Esophagus mucosa (tissue), 1 donor: ENCODE measurements around the gene EWSR1. TPM values are rescaled to one million over a fixed set of nuclear protein-coding genes. Genes with fewer than 3 reads are reported as not detected.

ENCODE experiments used
- ATAC-seq: fragments of 200-7000 bp; cut with Tn5 transposase; one replicate; pipeline ENCODE4 v1.9.1; 2020
- total RNA-seq: library from RNA; stranded (reverse); gene quantifications from one replicate; pipeline ENCODE4 v1.2.4, GENCODE V29; 2023
- donor health status: DM: yes; HTN: yes; CAD: no.

Gene EWSR1
- total RNA-seq, 1 donor from 2014 or later: 127 TPM

DNA sequence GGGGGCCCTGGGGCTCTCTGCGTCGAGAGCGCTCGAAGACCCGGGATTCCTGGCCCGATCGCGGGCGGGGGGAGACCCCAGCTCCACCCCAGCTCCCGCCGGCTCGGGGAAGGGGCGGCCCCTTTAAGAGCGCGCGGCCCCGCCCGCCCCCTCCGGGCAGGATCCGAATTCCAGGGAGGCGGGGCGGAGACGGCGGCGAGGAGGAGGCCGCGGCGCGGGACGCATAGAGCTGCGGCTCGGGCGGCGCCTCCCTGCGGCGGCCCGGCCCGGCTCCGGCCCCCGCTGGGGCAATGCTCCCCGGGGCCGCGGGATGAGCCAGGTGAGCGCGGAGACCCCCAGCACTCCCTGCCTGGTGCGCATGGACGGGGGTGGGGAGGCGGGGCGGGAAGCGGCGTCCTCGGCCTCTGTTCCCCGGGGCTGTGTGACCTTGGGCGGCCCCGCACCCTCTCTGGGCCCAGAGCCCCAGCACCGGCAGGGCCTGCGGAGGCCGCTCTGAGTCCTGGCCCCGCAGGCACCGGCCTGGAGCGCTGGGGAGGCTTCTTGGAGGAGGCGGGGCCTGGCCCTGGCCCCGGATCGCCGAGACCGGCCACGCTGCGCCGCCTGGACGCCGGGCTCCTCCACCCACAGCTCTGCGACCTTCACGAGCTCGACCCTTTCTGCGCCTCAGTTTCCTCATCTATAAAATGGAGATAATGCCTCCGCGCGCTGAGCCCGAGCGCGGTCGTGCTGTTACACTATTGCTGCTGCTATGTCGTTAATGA lies 38.9 kb downstream of the EWSR1 start:
- peak; percentile 46 for ATAC-seq

GRCh38 chr22:29307596-29308147 lies 39.6 kb downstream of the EWSR1 start:
- no peak for ATAC-seq

- peak; percentile 32 for ATAC-seq
Measured at GRCh38 chr22:29308148-29308790, 40.2 kb downstream of the EWSR1 start.

DNA sequence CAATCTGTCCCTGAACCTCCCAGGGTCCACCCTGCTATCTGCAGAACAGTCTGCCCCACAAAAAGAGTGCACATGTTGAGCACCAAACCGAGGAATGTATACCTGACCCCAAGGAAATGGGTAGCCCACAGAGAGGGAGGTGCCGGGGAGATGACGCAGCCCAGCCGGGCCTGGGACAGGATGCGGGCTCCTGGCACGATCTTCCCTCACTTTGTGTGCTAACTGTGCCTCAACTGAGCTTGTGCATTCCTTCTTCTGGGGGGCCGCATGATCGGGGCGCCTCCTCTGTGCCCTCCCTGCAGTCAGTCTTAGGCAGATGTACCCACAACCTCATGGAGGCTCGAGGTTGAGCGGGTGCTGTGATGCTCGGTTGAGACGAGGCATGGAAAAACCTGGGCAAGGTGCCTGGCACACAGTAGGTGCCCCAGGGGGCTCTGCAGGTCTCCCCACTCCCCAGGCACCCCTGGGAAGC lies 40.8 kb downstream of the EWSR1 start:
- peak; percentile 2 for ATAC-seq

GRCh38 chr22:29309332-29310064 lies 41.4 kb downstream of the EWSR1 start:
- ATAC-seq: no peak

GRCh38 chr22:29310065-29310862 lies 42.2 kb downstream of the EWSR1 start:
- no peak for ATAC-seq

DNA sequence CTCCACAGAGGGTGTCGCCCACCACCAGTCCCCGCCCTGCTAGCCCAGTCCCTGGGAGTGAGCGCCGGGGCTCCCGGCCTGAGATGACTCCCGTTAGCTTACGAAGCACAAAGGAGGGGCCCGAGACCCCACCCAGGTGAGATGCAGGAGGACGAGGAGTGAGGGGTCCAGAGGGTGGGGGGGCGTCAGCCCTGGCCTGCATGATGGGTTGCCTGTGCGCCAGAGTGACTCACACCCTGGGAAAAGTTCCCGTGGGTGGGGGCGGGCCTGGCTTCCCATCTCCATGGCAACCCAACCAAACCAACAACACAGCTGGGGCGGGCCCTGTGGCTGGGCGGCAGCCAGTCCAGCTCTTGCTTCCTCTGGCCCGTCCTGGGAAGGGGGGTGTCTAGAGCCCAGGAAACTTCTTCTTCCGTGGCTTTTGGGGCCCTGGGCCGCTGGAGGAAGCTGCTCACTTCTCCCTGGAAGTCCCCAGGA lies 42.8 kb downstream of the EWSR1 start:
- ATAC-seq: peak; percentile 66

- ATAC-seq: no peak
Measured at GRCh38 chr22:29311464-29312217, 43.6 kb downstream of the EWSR1 start.

DNA sequence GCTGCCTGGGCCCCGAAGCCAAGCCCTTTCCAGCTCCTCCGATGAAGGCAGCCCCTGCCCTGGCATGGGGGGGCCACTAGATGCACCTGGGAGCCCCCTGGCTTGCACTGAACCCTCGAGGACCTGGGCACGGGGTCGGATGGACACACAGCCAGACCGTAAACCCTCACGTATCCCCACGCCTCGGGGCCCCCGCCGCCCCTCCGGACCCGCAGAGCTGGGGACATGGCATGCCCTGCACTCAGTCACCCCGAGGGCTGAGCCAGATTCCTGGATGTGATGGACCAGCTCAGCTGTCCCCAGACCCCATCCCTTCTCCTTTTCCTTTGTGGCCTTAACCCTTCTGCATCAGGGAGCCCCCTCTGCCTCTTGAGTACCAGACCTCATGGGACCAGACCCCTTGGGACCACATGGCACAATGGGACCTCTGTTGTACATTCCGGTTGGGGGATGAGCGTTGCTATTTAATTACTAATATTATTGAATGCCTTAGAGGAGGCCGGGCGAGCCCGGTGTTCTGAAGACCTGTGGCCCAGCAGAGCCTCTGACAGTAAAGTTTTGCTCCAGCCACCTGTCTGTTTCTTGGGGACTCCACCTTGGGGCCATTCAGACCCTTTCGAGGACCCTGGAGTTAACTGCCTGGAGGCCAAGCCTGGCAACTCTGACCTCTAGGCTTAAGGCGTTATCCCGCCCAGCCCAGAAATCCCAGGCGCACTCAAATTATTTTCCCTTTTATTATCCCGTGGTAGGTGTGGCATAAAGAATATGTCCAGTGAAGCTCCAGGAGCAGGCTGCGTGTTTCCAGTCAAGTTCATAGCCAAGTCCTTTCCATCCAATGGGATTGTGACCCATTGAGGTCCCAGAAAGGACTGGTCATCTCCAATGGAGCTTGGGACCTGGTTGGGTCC lies 44.4 kb downstream of the EWSR1 start:
- ATAC-seq: no peak

- ATAC-seq: no peak
Measured at GRCh38 chr22:29313126-29313575, 45.1 kb downstream of the EWSR1 start.

DNA sequence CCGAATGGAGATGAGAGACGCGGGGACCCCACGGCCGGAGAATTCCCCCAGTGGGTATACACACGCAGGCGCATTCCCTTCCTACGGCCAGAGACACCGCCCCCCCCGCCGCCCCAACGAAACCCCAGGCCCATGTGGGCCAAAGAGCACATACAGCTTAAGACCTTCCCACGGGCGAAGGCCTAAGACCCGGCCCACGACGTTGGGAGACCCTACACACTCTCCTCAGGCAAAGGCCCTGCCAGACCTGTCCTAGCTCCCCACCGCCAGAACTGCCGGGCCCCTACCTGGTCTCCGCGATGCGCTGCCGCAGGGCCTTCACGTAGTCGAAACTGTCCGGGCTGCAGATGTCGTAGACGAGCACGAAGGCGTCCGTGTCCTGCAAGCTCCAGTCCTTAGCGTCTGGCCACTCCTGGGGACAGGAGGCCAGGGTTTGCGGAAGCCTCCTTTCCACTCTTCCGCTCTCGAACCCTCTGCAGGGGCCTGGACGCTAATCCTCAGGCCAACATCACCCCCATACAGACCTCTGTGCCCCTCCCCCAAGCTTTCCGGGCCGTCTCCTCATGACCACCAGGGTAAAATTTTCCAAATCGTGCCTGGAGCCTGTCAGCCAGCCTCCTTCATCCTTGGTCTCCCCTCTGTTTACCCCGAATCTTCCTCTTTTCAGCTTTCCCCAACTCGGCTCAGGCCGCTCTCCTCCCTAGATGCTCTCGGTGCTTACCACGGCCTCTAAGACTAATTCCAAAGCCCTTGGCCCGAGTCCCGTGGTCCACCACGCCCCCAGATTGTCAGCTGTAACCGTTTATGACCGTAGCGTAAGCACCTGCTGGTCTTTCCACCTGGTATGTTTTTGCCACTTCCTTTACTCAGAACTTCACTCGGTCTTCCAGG lies 45.8 kb downstream of the EWSR1 start:
- ATAC-seq: no peak

DNA sequence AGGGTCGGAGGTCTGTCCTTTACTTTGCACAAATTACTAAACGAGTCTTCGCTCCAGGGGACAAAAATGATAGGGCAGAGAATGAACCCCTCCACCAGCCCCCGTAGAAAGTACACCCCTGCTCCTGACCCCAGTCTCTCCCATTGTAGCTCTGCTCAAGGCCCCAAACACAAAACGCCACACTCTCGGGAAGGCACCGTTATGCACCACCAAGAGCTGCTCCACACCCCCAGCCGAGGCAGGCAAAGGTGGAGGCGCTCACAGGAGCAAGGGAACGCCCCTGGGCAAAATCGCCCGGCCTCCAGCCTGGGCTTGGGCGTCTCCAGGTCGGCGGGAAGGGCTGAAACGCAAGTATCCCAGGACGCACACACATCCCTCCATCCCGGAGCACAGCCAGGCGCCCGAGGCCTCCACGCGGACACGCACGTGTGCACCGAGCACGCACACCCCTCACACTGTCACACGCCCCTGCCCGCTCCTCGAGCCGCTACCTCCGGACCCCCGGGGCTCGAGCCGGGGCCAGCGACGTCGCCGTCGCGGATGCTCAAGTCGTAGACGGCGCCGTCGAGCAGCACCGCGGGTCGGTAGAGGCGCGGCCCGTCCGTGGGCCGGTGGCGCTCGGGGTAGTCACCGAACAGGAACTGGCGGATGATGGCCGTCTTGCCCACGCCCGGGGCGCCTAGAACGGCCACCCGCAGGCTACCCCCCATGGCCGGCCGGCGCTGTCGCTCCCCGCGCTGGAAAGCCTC lies 46.6 kb downstream of the EWSR1 start:
- no peak for ATAC-seq

DNA sequence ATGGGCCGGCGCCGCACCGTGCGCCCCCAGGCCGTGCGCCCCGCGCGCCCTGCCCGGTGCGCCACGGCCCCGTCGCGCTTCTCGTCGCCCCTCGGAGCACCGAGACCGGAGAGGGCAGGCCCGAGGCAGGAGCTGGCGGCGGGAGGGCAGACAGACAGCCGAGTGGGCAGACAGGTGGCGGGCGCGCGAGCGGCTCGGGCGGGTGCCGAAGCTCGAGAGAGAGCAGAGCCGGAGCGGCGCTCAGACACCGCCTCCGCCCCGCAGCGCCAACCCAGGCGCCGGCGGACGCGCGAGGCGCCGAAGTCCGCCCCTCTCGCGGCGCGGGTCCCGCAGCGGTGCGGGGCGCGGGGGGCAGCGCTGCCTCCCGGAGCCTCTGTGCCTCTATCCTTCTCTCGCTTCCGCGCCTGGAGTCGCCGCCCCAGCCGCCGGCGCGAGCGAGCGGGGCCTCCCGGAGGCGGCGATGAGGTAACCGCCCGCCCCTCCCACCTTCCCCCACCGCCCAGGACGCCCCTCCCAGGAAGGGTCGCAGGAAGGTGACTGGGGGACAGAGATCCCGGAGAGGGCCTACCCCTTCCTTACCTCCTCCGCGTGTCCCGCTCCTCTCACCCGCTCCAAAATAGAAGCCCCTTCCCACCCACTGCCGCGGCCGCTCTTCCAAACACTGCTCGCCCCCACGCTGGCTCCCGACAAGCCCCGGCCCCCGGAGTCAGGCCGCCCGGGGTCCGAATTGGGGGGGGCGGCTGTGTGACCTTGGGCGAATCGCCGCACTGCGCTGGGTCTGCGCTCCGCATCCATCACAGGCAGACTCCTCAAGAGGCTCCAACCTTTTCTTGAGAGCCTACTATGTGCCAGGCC lies 47.4 kb downstream of the EWSR1 start, which contains the start of gene RASL10A:
TSS of gene RASL10A (minus strand) at position 412 of the 855 bp plus-strand sequence. CDS start 451 bp downstream, outside the sequence.
- no peak for ATAC-seq

GRCh38 chr22:29316141-29316828 lies 48.2 kb downstream of the EWSR1 start:
- ATAC-seq: no peak

DNA sequence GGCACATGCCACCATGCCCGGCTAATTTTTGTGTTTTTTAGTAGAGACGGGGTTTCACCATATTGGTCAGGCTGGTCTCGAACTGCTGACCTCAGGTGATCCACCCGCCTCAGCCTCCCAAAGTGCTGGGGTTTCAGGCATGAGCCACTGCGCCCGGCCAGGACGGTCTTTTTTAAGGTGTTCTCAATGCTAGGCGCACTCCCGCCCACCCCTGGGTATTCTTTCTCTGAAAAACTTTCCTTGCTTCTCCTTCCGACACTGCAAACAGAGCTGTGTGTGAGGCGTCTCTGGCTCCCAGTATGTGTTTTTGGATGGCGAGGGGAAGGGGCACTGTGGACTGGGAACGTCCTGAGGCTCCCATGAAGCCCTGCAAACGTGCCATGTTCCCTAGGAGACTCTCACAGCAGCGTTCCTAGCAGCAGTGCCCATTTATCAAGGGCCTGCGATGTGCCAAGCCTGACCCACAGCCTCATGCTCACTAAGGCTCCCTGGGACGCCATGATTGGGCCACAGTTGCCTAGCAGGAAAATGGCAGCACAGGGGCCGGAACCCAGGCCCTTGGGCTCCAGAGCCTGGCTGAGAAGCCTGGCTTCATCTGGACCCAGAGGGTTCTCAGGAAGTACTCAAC lies 49.9 kb downstream of the EWSR1 start:
- no peak for ATAC-seq

DNA sequence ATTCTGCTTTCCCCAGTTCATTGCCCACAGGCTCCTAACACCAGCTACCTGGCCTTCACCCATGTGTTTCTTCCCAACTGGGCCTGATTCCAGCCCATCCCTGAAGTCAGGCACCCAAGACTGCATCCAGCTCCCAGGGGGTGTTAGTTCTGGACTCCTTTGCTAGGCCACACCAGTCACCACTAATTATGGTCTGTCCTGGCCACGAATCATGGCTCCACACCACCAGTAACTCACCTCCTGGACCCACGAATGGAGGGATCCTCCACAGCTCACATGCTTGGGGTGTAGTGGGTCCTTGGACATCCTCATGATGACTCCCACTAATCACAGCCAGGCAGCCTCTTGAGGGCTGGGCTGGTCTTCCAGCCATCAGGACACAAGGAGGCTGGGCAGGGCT lies 51.0 kb downstream of the EWSR1 start:
- no peak for ATAC-seq
